C4-2B (cell line): ENCODE data around the gene WIPF3.

Experiments used
- H3K27ac ChIP-seq: fragments of 450-650 bp; 2 replicates; pipeline ENCODE4 v1.5.1; 2017
- CTCF ChIP-seq: fragments of 450-650 bp; conservative IDR thresholded peaks from 2 replicates; pipeline ENCODE4 v1.5.1; 2017; ENCODE audit warnings: mild to moderate bottlenecking
- ZFX ChIP-seq: fragments of 450-650 bp; IDR thresholded peaks from 2 replicates; pipeline ENCODE4 v1.6.1; 2017

The WIPF3 gene

GRCh38 chr7:29848941-29849340 is 42.6 kb downstream of the WIPF3 start:
- no peak for TF ChIP-seq ZFX
- no peak for TF ChIP-seq CTCF
- H3K27ac ChIP-seq = no peak overlapping the region

- H3K27ac ChIP-seq = no peak overlapping the region
- TF ChIP-seq ZFX (no peak), CTCF (no peak)
Observed at GRCh38 chr7:29851487-29851886, 45.2 kb downstream of the WIPF3 start.

- no peak overlapping the region for H3K27ac ChIP-seq
- no peak for TF ChIP-seq ZFX
- TF ChIP-seq CTCF = no peak
Observed at GRCh38 chr7:29852457-29852856, 46.1 kb downstream of the WIPF3 start.

GRCh38 chr7:29853072-29853471 is 46.8 kb downstream of the WIPF3 start:
- H3K27ac ChIP-seq = no peak overlapping the region
- TF ChIP-seq ZFX = no peak
- no peak for TF ChIP-seq CTCF

GRCh38 chr7:29853789-29854188 is 47.5 kb downstream of the WIPF3 start:
- TF ChIP-seq CTCF = no peak
- TF ChIP-seq ZFX = no peak
- no peak overlapping the region for H3K27ac ChIP-seq

- H3K27ac ChIP-seq = no peak overlapping the region
- TF ChIP-seq ZFX (no peak), CTCF (no peak)
Observed at GRCh38 chr7:29854257-29854938, 48.1 kb downstream of the WIPF3 start.

GRCh38 chr7:29857654-29858053 is 51.3 kb downstream of the WIPF3 start:
- no peak overlapping the region for H3K27ac ChIP-seq
- no peak for TF ChIP-seq CTCF
